ENCODE results near the gene RNU1-1.
"Not testable (repeated sequence)": the region's sequence is repeated elsewhere in the genome, so short reads cannot be mapped to it uniquely, and the experiment has no call there.

The RNU1-1 gene

DNA sequence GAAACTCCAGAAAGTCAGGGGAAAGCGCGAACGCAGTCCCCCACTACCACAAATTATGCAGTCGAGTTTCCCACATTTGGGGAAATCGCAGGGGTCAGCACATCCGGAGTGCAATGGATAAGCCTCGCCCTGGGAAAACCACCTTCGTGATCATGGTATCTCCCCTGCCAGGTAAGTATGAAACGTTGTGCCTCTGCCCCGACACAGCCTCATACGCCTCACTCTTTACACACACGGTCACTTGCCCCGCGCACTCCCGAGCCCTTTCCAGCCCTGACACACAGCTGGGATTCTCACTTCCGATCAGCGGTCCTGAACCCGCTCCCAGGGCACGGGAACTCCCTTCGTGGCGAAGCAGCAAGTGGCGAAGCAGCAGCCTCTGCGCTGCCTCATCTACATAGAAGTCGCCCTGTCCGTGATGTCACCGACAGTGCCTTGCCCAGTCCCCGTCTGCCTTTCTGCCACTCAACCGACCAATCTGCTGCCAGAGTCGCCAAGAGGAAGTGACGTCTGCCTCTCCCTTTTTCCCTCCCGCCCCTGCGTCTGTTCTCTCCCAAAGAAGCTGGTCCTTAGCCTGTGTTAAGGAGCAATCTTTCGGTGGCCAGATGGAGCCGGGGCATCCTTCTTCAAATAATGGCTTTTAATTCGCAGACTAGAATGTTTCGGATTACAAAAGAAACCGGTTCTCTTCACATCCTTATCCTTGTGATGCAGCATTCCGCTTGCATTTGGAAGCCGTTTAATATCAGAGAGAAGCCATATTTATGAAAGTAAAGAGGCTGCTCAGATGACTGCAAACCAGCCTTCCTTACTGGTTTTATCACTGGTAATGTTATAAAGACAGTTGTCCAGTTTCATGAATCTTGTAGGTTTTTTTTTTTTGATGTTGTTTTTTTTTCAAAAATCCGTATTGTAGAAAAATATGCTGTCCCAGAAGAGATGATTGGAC lies at the start of gene RNU1-1:
Gene RNU1-1, minus strand, starts transcription at position 179 of the 949 bp plus-strand sequence.
- DNase-seq: peak in 44 of 56 donors; percentile 63 to 97 (median 84)

DNA sequence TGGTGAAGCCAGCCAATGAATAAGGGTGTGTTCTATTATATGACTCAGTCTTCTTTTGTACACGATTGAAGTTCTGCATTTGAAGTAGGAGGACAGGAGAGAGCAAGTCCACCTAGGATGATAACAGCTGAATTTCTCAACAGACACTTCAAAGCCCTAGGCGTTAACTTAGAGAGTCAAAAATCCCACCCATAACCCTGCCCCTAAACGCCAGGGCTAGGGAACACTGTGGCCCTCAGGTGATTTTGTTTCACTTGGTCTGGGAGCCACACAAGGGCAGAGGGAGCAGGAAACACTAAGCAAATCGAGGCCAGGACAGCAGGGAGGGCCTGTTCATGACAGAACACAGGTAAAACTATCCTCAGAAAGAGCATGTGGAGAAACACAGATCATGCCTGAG lies 47.0 kb upstream of the RNU1-1 start:
- not testable (repeated sequence) for DNase-seq

DNA sequence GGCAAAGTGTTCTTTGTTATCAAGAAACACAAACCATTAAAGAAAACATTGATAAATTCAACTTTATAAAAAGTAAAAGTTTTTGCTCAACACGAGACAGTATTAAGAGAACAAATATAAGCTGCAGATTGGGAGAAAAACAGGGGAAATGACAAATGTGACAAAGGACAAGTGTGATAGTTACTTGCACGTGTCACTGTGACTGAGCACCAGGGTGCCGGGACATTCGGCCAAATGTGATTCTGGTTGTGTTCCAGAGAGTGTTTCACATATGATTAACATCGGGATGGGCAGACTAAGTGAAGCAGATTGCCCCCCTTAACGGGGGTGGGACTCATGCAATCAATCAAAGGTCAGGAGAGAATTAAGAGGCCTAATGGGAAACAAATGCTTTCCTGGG lies 46.4 kb upstream of the RNU1-1 start:
- not testable (repeated sequence) for DNase-seq

DNA sequence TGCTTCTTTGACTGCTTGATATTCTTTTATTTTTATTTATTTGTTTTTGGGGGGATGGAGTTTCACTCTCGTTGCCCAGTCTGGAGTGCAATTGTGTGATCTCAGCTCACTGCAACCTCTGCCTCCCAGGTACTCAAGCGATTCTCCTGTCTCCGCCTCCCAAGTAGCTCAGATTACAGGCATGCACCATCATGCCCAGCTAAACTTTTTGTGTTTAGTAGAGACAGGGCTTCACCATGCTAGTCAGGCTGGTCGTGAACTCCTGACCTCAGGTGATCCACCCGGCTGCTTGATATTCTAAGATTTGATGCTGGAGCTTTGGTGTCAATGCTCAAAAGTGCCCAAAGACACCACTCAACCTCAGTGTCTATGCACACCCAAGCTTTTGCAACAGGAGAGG lies 45.6 kb upstream of the RNU1-1 start:
- DNase-seq: not testable (repeated sequence)

DNA sequence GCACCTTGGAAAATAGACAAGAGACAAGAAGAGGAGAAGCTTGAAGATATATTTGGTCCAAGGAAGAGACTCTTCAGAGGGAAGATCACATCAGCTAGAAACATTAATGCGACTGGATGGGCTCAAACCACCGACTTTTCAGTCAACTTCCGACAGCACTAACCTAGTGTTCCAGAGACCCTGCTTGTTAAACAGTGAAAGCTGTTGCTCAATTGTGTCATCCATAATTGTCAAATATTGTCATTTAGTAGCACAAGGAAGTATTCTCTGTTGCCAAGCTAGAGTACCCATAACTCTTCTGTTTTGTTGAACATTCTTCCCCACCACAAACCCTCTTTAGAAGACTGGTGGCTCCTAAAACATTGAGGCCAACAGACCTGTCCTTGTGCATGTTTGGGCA lies 42.9 kb upstream of the RNU1-1 start:
- not testable (repeated sequence) for DNase-seq

DNA sequence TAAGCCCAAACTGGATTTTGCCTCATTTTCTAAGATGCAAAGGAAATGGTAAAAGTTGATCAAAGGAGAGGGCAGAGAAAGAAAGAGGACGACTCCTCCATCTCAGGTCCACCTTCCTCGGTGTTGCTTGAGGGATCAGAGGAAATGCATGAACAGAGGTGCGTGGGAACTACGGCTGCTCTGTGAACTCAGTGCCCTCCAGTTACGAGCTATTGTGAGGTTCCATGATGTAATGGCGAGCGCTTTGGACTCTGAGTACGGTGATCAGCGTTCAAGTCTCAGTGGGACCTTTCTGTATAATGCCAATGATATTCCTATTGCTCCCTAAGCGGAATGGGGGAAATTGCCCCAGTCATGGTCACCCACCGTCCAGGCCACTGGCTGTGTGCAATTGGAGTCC lies 39.2 kb upstream of the RNU1-1 start:
- not testable (repeated sequence) for DNase-seq

DNA sequence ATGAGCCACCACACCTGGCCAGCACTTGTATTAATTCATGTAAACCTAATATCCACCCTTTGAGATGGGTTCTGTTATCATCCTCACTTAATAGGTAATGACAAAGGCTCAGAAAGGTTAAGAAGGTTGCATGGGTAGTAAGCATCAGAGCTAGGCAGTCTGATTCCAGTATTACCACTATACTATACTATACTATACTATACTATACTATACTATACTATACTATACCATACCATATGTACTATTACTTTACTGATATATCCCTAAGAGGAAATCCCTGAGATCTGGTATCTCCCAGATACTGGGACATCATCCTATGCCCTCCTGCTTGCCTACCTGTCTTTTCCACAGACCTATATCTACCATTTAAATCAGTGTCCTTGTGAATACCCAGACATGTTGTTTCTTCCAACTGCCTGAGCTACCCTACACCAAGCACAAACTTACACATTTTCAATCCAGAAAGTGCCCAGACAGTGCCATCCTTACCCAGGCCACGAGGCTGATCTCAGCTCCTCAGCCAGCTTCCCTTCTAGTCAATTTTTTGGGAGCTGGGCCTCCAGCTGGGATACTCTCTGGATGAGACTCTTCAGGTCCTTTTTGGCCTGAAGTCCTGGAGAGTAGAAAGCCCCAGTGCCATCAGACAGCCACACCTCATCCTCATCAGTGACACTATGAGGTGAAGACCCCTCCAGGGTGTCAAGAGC lies 36.3 kb upstream of the RNU1-1 start:
- not testable (repeated sequence) for DNase-seq

DNA sequence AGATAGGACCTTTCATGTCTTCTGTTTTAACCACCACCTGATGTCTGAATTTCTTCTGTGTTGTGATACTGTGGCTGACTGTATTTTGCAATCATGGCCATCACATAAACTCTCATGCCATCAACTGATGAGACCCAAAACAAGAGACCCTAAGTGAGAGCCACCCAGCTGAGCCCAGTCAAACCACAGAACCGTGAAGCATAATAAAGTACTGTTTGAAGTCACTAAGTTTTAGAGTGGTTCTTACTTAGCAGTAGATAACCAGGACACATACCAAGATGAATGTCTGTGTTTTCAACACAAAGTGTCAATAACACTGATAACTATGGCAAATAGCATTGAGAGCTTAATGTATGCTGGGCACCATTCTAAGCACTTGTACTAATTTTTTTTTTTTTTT lies 35.5 kb upstream of the RNU1-1 start:
- not testable (repeated sequence) for DNase-seq

DNA sequence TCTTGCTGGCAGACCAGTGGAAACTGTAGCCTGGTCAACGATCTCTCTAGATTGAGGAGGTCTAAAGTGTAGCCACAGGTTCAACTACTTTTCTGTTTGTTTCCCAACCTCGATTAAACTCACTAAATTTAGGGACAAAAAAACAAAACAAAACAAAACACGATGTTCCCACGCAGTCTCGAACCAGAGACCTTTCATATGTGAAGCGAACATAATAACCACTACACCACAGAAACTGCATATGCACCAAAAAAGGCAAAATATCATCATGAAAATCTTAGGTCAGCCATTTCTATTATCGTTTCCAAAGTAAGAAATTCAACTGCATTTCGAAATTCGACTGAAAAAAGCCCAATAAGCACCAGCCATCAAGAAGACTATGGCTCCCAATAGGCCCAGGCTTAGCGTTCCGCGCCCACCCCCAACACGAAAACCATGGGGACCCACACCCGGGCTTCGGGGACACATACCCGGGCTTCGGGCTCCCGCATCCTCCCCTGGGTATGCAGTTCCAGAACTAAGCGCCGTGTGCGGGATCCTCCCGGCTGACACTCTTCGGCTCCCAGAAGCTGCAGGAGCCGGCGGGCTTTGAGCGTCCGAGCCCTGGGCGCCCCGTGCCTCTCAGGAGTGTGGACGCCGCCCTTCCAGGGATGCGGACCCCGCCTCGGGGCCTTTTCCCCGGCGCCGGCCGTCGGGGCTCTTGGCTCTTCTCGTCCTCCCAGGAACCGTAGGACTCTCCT lies 33.6 kb upstream of the RNU1-1 start:
- not testable (repeated sequence) for DNase-seq

DNA sequence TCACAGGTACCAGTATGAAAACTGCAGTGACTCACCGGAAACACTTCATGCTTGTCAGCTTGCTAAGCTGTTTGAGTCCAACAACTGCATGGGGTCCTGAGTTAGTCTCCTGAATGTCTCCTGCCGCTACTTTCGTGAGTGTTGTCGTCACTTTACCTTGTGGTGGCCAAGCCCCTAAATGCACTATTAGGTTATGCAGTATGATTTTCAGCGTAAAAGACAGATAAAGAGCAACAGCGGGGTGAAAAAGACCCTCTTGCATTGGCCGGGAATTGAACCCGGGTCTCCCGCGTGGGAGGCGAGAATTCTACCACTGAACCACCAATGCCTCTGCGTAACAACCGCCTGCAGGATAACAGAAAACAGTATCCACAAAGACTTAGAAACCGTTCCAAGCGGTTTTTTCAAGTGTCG lies 31.6 kb upstream of the RNU1-1 start:
- peak in 1 of 56 donors; percentile 1 for DNase-seq

DNA sequence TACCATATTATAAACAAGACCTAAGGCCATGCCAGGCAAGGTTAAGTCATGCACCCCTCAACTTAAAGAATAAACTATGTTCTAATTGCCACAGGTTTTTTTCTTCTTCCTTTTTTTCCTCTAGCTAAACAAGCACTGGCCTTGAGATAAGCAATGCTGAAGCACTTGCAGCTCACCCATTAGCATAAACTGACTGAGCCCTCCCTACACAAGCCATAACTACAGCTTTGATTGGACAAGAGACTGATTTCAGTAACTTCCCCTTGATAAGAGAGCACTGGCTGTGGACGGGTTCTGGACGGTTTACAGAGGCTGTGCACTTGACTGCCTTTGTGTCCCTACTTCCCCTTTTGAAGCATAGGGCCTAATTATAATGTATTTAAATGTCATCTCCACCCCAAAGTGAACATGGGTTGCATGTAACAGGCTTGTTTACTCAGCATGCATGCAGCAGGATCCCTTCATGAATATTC lies 26.4 kb upstream of the RNU1-1 start:
- DNase-seq: not testable (repeated sequence)

DNA sequence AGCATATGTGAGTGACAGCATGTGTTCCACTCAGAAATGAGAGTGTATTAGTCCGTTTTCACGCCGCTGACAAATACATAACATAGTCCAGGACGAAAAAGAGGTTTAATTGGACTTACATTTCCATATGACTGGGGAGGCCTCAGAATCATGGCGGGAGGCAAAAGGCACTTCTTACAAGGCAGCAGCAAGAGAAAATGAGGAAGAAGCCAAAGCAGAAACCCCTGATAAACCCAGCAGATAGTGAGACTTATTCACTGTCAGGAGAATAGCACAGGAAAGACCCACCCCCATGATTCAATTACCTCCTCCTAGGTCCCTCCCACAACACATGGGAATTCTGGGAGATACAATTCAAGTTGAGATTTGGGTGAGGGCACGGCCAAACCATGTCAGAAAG lies 23.4 kb upstream of the RNU1-1 start:
- not testable (repeated sequence) for DNase-seq

DNA sequence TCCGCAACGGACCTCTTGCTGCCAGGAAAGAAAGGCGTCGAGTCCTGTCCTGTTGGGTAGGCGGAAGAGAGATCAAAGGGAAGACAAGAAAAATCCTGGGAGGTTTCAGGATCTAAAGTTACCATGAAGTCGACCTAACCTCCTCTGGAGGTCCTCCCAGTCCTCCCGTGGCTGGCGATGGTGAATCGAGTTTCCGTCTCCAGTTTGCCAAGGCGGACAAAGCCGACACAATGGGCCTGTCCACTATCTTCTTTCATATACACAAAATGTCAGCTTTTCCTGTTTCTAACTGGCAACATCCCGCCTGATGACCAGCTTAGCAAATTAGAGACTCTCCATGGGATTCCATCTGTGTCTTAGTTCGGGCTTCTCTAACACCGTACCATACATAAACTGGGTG lies 22.7 kb upstream of the RNU1-1 start:
- not testable (repeated sequence) for DNase-seq

DNA sequence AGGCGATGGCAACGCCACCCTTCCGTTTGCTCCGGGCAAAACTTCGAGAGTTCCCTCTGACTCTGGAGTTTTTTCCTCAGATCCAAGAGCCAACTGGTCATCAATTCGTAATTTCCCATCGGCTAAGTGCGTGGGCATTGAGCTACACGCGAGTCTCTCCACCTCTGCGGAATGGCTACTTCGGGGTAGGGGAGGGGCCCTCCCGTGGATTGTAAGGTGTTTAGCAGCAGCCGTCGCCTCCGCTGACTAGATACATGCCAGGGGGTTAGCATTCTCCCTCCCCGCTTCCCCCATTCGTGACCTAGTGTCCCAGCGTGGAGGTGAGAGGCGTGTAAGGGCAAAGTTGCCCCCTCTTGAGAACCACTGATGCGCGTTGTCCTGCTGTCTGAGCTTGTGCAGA lies 21.8 kb upstream of the RNU1-1 start:
- DNase-seq: not testable (repeated sequence)

DNA sequence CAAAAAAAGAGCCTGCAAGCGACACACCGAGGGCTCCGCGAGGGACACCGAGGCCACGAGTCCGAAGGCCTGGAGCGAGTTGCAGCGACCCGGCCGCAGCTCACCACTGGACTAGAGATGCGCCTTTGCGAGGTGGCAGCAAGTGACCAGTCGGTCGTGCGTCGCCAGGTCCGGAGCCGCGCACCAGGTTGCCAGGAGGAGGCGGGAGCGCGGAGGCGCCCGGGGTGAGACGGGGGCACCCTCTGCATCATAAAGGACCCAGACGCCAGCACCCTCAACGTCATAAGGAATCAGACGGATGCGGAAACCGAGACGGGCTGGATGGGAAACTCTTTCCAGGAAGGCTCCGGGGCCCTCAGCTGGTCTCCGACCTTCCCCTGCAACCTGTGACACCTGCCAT lies 21.4 kb upstream of the RNU1-1 start:
- DNase-seq: not testable (repeated sequence)

DNA sequence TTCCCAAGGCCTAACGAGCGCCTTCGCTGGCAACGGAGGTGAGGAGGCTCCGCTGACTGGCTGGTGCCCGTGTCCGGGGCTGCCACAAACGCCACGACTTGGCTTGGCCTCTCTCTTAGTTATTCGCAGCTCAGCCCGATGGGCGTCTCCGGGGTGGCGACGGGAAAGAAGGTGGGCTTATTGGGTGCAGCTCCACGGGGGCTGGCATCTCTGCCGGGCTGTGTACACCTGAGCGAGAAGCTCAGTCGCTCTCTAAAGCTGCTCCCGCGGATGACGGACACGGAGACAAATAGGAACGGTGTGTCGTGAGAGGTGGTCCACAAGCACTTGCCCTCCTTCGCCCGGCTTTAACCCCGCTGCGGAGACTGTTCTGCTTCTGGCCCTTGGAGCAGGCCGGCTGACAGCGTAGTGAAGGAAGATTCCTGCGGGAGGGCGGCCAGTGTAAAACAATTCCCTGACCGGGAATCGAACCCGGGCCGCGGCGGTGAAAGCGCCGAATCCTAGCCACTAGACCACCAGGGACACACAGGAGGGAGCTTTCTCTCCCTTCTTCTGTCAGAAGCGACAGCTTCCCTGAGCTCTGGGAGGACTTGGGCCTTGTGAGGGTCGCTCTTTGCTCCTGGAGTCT lies 20.9 kb upstream of the RNU1-1 start:
- peak in 47 of 56 donors; percentile 6 to 85 (median 48) for DNase-seq

DNA sequence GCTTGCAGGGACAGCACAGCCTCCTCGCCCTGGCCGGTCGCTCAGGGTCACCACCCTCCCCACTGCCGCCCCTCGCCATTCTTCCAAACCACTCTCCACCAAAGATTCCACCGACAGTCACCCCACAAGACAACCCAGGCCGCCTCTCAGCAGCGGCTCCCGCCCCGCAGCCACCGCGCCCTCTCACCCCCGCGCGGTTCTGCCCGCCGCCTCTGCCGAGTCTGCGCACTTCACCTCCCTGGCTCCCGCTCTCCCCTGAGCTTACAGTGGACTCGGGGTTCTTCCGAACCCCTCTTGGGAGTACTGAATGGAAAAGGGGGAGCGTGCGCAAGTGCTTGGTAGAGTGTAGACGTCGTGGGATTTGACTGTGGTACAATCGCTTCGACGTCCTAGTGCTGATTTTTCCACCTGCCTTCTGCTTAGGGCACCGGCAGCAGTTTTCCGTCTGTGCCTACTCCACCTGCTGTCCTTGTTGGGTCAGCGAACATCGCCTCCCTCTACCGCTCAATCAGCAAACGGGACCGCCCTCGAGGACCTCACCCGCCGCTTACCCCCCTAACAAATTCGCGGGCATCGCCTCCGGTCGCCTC lies 20.2 kb upstream of the RNU1-1 start:
- not testable (repeated sequence) for DNase-seq

DNA sequence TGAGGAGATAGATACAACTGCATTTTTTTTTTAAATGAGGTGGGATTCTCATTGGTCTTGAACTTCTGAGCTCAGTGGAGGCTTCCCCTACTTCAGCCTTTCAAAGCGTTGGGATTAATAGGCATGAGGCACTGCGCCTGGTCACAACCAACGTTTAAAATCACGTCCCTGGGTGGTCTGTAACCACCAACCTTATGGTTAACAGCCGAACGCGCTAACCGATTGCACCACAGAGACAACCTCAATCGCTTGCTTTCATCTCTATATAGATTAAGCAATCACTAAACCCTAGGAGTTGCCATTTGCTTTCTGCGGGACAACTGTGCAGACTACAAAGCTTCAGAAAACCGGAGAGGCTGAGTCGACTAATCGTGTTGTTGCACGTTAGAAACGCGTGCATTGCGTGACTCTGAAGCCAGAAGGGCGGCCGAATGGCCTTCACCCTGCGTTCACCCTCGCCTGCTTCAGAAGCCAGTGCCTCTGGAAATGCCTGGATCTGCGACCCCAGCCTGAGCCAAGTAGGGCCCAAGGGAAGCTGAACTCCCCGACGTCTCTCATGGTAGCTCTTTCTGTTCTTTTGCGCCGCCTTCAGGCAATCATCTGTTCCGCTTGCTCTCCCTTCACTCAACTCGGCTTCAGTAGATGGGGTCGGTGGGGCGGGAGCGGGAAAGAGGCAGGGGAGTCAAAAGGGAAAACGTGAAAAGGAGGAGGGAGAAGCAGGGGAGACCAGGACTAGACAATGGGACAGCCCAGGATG lies 18.3 kb upstream of the RNU1-1 start:
- peak in 6 of 56 donors; percentile 1 to 23 (median 20) for DNase-seq

DNA sequence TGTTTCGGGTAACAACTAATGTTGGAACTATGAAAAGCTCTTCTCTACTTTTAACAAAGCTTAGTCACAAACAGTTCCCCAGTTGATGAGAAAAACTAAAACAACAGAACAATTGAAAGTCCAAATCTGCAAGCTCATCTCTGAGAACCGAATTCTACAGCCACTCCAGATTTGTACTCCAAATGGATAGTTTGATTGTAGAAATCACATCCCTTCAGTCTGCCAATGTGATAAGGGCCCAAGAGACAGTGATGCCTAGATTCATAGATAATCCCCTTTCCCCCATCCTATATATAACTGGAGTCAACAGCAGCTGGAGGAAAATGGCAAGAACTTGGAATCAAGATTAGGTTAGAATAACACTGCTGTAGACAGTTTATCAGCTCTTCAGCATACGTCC lies 14.3 kb upstream of the RNU1-1 start:
- DNase-seq: not testable (repeated sequence)

DNA sequence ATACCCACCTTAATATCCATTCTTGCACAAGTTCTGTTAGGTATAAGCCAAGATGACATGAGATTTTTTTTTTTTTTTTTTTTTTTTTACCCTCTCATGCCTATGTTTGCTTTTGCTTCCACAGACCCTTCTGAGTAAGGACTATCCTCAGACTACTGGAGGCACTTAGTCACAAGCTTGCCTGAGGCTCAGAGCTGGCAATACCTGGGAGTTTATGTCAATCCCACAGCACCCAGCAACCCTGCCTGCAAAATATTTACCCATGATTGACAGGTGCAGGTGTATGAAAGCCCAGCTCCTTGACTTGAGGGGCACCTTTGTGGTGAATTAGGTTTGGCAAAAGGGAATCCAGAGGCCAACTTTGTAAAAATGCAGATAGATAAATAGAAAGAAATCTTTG lies 11.7 kb upstream of the RNU1-1 start:
- not testable (repeated sequence) for DNase-seq

Measured in nucleus accumbens (tissue), 56 donors.